ENCODE results near the gene WIPF2.
A peak's percentile ranks its signal among the peaks of the same experiment; 100 is the strongest.
"Not testable (repeated sequence)": the region's sequence is repeated elsewhere in the genome, so short reads cannot be mapped to it uniquely, and the experiment has no call there.

The WIPF2 gene

GRCh38 chr17:40297511-40297910, 78.4 kb downstream of the WIPF2 start:
- no peak overlapping the region for H3K4me3 ChIP-seq (ENCODE audit: low read length)
- no peak for DNase-seq (ENCODE audit: low read depth)
- TF ChIP-seq CTCF (conservative IDR thresholded peaks at IDR 0.05; ENCODE audit: low read length), result no peak

- peak; percentile 86 for DNase-seq (ENCODE audit: low read depth)
- H3K4me3 ChIP-seq (ENCODE audit: low read length), result no peak overlapping the region
- TF ChIP-seq CTCF (conservative IDR thresholded peaks at IDR 0.05; ENCODE audit: low read length), result no peak
Measured at GRCh38 chr17:40298726-40299125, 79.6 kb downstream of the WIPF2 start.

DNA sequence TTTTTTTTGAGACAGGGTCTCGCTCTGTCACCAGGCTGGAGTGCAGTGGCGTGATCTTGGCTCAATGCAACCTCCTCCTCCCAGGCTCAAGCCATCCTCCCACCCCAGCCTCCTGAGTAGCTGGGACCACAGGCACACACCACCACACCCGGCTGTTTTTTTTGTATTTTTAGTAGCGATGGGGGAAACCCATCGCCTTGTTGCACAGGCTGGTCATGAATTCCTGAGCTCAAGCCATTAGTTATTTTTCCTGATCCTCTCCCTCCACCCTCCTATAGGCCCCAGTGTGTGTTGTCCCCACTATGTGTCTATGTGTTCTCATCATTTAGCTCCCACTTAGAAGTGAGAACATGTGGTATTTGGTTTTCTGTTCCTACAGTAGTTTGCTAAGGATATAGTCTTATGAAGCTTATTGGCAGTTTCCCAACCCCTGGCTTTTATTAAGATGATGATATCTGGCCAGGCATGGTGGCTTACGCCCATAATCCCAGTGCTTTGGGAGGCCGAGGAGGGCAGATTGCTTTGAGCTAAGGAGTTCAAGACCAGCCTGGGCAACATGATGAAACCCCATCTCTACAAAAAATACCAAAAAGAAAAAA, 80.2 kb downstream of the WIPF2 start:
- DNase-seq (ENCODE audit: low read depth), result peak; percentile 82
- H3K4me3 ChIP-seq (ENCODE audit: low read length), result not testable (repeated sequence)

DNA sequence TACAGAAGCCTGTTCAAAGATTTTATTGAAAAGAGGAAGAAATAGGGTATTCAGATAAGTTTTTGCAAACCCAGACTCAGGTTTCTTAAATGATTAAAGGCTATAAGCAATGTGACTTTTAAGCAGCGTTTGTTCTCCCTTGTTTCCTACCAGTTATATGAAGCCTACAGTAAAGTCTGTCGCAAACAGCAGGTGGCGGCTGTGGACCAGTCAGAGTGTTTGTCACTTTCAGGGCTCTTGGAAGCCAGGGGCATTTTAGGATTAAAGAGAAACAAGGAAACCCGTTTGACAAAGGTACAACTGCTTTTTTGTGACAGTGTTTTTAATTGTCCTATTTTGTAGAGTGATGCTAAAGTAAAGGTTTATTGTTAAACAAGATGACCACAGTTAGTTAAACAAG, 82.2 kb downstream of the WIPF2 start:
- no peak for DNase-seq (ENCODE audit: low read depth)
- no peak overlapping the region for H3K4me3 ChIP-seq (ENCODE audit: low read length)
- TF ChIP-seq CTCF (conservative IDR thresholded peaks at IDR 0.05; ENCODE audit: low read length), result no peak; the same call in 1 of the 2 replicates

DNA sequence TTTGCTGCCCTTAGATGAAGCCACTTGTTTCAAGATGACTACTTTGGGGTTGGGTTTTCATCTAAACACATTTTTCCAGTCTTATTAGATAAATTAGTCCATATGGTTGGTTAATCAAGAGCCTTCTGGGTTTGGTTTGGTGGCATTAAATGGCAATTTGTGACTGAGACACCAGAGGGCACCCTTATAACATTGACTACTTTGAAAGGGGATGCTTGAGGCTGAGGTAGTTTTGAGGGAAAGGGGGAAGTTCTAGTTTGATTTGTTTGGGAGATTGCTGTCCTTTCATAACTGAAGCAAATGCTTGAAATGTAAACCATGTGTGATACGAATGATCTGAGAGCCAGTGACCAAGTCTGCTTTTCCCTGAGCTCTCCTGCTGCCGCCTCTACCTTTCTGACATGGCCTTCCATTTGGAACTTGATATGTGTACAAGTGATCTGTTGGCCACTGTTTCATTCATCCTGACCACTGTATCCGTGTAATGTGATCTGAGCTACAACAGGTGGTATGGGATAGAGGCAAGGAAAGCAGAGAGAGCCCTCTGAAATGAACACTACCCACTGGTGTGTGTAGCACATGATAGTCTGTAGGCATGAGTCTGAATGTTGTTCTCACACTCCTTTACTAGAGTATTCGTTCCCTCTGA, 84.0 kb downstream of the WIPF2 start:
- TF ChIP-seq CTCF (conservative IDR thresholded peaks at IDR 0.05; ENCODE audit: low read length), result peak; percentile 84
- H3K4me3 ChIP-seq (ENCODE audit: low read length), result peak overlapping the region; percentile 26
- DNase-seq (ENCODE audit: low read depth), result peak; percentile 91

- DNase-seq (ENCODE audit: low read depth), result peak; percentile 95
- no peak for TF ChIP-seq CTCF (conservative IDR thresholded peaks at IDR 0.05; ENCODE audit: low read length)
Measured at GRCh38 chr17:40303708-40304551, 84.8 kb downstream of the WIPF2 start.

DNA sequence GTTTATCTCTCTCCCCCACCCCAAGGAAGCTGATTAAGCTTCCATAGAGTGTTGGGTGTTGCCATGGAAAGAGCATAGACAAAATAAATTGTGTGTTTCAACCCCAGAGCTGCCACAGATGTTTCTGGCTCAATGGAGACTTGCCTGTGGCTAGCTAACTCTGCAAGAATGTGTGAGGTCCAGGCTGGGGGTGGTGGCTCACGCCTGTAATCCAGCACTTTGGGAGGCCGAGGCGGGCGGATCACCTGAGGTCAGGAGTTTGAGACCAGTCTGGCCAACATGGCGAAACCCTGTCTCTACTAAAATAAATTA, 85.4 kb downstream of the WIPF2 start:
- H3K4me3 ChIP-seq (ENCODE audit: low read length), result not testable (repeated sequence)
- peak; percentile 98 for DNase-seq (ENCODE audit: low read depth)

More at GRCh38 chr17:40303708-40304551, 84.8 kb downstream of the WIPF2 start:
- H3K4me3 ChIP-seq (ENCODE audit: low read length), result no peak overlapping the region; the same call in 1 of the 2 replicates

GRCh38 chr17:40304866-40305265, 85.8 kb downstream of the WIPF2 start:
- not testable (repeated sequence) for H3K4me3 ChIP-seq (ENCODE audit: low read length); DNase-seq (ENCODE audit: low read depth)

Data from AG10803 (cell line).